ENCODE results near the gene TOR1B.

- TF ChIP-seq SUZ12 (IDR thresholded peaks at IDR 0.05) (no peak), TARDBP (IDR thresholded peaks at IDR 0.05) (no peak), HDGF (IDR thresholded peaks at IDR 0.05; ENCODE audit: borderline replicate concordance) (no peak), SP1 (IDR thresholded peaks at IDR 0.05) (no peak)
These were observed 49.6 kb downstream of the TOR1B start for GRCh38 chr9:129852579-129852978.

Measured in HEK293T (cell line).